Nephron progenitor cell (in vitro differentiated cells): Measurements from ENCODE around the gene RANBP1.
A peak's percentile ranks its signal among the peaks of the same experiment; 100 is the strongest.

Source experiments
- DNase-seq: peaks from one replicate; pipeline ENCODE4 v3.0.0; 2021
- H3K27ac Mint-ChIP-seq: 2 replicates; pipeline ENCODE4 v1.8.0; 2021; ENCODE audit warnings: mild to moderate bottlenecking, moderate library complexity, mixed read lengths
- H3K27me3 Mint-ChIP-seq: 2 replicates; pipeline ENCODE4 v1.8.0; 2021; ENCODE audit warnings: mild to moderate bottlenecking, low read depth, mixed read lengths; ENCODE audit not compliant: poor library complexity
- H3K36me3 Mint-ChIP-seq: 2 replicates; pipeline ENCODE4 v1.8.0; 2021; ENCODE audit warnings: low read depth, mixed read lengths
- H3K4me1 Mint-ChIP-seq: 2 replicates; pipeline ENCODE4 v1.8.0; 2021; ENCODE audit warnings: mixed read lengths
- H3K4me3 Mint-ChIP-seq: 2 replicates; pipeline ENCODE4 v1.8.0; 2021; ENCODE audit warnings: mild to moderate bottlenecking, moderate library complexity, mixed read lengths
- H3K9me3 Mint-ChIP-seq: 2 replicates; pipeline ENCODE4 v1.8.0; 2021; ENCODE audit warnings: mild to moderate bottlenecking, moderate library complexity, mixed read lengths
- CTCF ChIP-seq: fragments of 200-600 bp; sonication (generic); IDR thresholded peaks from 2 replicates; pipeline ENCODE4 v1.5.0; 2021; ENCODE audit warnings: antibody characterized with exemption

Gene RANBP1

DNA sequence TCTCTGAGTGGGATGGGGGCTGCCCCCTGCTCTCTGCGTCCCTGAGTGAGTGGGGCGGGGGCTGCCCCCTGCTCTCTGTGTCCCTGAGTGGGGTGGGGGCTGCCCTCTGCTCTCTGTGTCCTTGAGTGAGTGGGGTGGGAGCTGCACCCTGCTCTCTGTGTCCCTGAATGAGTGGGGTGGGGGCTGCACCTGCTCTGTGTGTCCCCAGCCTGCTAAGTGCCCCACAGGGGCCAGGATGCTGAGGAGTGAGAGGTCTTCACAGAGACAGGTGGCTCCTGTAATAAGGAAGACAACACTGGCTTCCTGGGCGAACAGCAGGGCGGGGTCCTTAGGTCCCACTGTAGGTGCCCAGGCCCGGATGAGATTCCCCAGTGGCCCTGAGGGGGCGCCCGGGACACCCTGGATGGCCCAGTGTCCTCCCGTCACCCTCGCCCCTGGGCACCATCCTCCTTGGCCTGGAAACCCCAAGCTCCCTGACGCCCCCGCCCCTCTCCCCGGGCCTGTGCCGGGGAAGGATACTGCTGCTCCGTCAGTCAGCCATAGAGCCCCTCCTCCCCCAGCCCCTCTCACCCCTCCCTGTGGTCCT, 38.8 kb downstream of the RANBP1 start:
- no peak for DNase-seq
- Mint-ChIP-seq H3K4me3 (no peak overlapping the region), H3K27me3 (peaks cover 8% of the 10 kb centered on the region), H3K9me3 (no peaks in the 10 kb centered on the region), H3K4me1 (peaks cover 26% of the 10 kb centered on the region), H3K27ac (no peak overlapping the region), H3K36me3 (no peaks in the 10 kb centered on the region)
- no peak for TF ChIP-seq CTCF

DNA sequence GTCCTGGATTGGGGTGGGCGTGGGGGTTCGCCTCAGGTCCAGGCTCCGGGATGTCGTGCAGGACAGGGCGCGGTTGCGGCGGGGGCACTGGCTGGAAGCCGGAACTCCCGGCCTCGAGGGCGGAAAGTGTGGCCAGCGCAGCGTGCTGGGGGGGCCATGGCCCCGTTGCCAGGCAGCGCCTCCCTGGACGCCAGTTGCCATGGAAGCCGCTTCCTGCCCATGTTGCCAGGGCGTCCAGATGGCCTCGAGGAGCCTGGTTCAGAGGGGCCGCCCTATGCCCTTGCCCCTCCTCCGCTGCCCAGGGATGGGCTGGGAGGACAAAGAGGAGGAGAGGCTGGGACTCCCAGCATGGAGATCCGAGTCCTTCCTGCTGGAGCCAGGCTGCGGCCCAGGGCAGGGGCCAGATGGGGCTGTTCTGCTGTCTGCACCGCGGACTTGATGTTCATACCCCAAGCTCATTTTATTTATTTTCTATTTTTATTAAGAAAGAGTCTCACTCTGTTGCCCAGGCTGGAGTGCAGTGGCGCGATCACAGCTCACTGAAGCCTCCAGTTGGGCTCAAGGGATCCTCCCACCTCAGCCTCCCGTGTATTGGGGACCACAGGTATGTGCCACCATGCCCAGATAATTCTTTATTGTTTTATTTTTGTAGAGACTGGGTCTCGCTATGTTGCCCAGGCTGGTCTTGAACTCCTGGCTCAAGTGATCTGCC, 39.6 kb downstream of the RANBP1 start:
- no peaks in the 10 kb centered on the region for H3K9me3 Mint-ChIP-seq
- H3K4me3 Mint-ChIP-seq: no peak overlapping the region
- DNase-seq: no peak
- no peak for TF ChIP-seq CTCF
- peaks cover 13% of the 10 kb centered on the region for H3K27me3 Mint-ChIP-seq
- H3K36me3 Mint-ChIP-seq: no peaks in the 10 kb centered on the region
- peaks cover 26% of the 10 kb centered on the region for H3K4me1 Mint-ChIP-seq
- no peak overlapping the region for H3K27ac Mint-ChIP-seq

DNA sequence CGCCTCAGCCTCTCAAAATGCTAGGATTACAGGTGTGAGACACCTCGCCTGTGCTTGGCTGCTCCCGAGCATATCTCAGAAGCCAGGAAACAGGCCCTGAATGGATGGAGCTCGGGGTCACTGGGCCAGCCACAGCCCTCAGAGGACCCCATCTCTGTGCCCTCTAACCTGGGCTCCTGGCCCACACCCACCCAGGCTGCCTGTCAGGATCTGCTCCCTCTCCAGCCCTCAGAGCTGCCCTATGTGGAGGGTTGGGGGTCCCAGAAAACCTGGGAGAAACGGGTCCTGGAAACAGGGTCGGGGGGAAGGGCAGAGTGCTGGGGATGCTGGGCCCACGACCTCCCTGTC, 40.1 kb downstream of the RANBP1 start:
- no peak overlapping the region for H3K27ac Mint-ChIP-seq
- H3K9me3 Mint-ChIP-seq: no peaks in the 10 kb centered on the region
- peaks cover 26% of the 10 kb centered on the region for H3K4me1 Mint-ChIP-seq
- no peak for TF ChIP-seq CTCF
- no peak overlapping the region for H3K4me3 Mint-ChIP-seq
- no peak for DNase-seq
- peaks cover 16% of the 10 kb centered on the region for H3K27me3 Mint-ChIP-seq
- H3K36me3 Mint-ChIP-seq: no peaks in the 10 kb centered on the region

DNA sequence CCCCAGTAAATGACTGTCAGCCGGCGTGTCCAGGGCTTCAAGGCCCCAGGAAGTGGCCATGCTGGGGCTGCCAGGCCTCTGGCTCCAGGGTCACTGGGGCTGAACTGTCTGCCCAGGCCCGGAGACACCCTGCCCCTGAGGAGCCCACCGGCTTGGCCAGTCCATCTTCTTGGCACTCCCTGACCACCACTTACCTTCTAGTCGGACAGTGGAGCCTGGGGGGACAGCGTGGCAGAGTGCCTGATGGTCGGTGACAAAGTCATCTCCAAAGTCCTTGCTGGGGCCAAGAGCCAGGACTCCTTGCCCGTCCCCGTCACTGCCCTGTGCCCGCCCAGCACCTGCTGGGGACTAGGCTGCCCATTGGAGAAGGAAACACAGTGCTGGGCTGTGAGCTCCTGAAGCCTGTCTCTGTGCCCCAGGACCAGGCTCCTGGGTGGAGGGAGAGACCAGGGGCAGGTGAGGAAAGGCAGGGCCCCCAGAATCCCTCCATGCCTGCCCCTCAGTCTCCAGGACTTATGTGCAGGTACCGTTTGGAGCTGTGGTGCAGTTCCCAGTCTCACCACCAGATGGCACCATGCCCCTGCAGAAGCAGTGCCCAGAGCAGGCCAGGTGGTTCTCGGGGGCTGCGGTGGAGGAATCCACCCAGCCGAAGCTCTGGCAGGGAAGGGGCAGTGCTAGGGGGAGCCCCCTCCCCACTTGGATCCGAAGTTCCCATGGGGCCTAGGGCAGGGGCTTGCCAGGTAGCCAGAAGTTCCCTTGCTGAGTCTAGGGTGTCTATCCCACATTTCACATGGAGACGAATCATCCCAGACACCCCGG, 40.9 kb downstream of the RANBP1 start:
- Mint-ChIP-seq H3K9me3 (no peaks in the 10 kb centered on the region), H3K27ac (no peak overlapping the region), H3K36me3 (no peaks in the 10 kb centered on the region), H3K4me3 (no peak overlapping the region), H3K27me3 (peaks cover 21% of the 10 kb centered on the region), H3K4me1 (peaks cover 26% of the 10 kb centered on the region)
- peak; percentile 97 for DNase-seq
- TF ChIP-seq CTCF: peak; percentile 97

- Mint-ChIP-seq H3K4me3 (no peak overlapping the region), H3K27me3 (peaks cover 22% of the 10 kb centered on the region), H3K4me1 (peaks cover 26% of the 10 kb centered on the region), H3K27ac (no peak overlapping the region), H3K36me3 (no peaks in the 10 kb centered on the region), H3K9me3 (no peaks in the 10 kb centered on the region)
- TF ChIP-seq CTCF: no peak
- DNase-seq: no peak
Measured at GRCh38 chr22:20157430-20158183, 41.7 kb downstream of the RANBP1 start.
